ENCODE results near the gene SYT13. TPM values are rescaled to one million over a fixed set of nuclear protein-coding genes. Genes with fewer than 3 reads are reported as not detected.

Gene SYT13
- 0.23 TPM for polyA plus RNA-seq (2013, experiment 1 of 2; ENCODE audit: insufficient read length)
- polyA plus RNA-seq (2013, experiment 2 of 2; ENCODE audit: insufficient read length), result 0.31 TPM

DNA sequence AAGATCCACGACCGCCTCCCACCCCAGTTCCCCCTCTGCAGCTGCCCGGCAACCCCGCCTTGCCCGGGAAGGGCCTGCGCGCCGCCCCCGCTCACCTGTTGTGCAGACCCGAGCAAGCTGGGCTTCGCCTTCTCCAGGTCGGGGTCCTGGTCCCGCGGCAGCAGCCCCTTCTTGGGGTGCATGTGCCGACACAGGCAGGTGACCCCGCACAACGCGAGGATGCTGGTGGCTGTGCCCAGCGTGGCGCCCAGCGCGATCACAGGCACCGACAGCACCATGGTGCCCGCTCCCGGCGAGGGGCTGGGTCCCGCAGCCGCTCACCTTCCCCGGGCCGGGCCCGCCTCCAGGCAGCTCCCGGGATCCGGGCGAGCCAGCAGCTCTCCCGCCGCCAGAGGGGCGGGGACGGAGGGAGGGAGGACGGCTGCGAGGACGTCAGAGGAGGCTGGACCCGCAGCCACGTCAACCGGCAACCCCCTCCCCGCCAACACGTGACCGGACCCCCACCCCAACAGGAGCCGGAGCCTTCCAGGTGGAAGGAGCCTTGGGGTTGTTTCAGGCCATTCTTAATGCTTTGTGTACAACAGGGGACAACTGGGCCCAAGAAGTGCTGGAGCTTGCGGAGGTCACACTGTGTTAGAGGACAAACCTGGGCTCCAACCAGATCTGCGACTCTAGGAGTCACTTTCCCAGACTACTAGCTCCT is at the start of gene SYT13:
SYT13 (minus strand) TSS at position 412 of the 703 bp plus-strand sequence; CDS start at position 278, 134 bp downstream.
- no peak for DNase-seq

GRCh38 chr11:45335434-45335833 is 49.3 kb upstream of the SYT13 start:
- no peak for DNase-seq

DNA sequence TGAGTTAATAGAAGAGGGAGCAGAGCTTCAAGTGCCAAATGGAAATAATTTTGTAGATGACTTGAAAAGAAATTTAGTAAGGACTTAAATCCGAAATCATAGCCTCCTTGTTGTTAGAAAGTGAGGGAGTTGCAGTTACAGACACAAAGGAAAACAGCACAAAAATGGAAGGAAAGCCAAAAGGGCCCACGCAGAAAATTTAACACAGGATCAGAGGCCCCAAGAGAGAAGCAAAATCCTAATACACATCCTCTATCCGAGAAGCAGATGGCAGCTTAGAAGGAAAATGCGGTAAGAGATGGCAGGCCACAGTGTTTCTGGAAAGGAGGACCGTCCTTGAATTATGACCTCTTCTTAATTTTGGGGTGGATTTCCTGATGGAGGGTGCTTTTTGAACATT is 48.7 kb upstream of the SYT13 start:
- no peak for DNase-seq

- no peak for DNase-seq
Observed at GRCh38 chr11:45334410-45334809, 48.3 kb upstream of the SYT13 start.

DNA sequence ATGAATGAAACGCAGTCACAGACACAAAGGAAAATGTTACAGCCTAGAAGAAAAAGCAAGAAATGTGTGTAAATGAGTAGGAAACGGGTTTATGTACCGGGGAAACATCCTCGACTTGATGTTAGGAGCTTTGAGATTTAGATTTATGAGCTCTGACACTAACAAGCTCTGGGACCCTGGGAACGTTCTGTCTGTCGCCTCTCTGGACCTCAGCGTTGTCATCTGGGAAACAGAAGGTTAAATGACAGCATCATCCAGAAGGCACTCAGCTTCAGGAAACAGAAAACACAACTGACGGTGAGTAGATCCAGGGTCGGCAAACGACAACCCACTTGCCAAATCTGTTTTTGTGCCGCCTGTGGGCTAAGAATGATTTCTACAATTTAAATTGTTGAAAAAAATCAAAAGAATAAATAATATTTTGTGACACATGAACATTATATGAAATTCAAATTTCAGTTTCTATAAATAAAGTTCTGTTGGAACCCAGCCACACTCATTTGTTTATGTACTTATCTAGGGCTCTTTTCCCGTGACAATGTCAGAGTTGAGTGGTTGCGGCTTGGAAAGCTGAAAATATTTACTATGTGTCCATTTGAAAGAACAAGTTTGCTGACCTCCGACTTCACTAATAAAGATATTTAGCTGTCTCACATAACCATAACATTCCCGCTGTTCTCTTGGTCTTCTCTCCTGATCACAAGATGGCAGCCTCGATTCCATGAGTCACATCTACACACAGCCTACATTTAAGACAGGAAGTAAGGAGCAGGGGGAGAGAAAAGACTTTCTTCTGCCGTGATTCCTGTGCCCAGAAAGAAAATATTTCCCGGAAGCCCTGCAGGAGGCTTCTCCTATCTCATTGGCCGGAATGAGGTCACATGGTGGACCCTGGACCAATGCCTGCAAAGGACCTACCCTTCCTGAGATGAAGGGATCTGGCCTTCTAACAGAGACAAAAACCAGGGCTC is 47.1 kb upstream of the SYT13 start:
- DNase-seq, result peak; percentile 76

DNA sequence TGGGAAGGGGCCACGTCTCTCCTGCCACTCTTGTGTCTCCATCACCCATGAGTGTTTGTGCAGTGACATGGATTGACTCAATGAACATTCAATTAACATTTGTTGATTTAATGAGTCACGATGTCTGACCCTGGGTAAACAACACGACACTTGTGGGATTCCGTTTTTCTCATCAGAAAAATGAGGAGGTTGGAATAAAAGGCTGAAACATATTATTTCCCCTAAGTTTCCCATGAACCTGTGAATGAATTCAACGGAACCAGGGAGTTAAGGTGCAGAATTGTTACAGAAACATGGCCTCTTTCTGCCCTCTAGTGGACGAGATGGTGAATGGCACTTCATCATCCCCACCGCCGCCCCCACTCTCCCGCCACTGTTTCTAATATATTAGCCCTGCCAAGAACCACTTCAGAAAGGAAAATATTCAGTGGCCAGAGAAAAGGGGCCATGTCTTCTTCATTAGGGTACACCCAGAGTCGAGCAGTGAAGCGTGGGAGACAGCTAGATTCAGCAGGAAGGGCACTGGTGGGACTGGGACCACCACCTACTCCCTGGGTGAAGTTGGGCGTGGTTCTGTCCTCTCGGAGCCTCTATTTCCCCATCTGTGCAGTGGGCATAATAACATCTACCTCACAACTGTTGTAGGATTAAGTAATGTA is 46.3 kb upstream of the SYT13 start:
- DNase-seq, result peak; percentile 69

DNA sequence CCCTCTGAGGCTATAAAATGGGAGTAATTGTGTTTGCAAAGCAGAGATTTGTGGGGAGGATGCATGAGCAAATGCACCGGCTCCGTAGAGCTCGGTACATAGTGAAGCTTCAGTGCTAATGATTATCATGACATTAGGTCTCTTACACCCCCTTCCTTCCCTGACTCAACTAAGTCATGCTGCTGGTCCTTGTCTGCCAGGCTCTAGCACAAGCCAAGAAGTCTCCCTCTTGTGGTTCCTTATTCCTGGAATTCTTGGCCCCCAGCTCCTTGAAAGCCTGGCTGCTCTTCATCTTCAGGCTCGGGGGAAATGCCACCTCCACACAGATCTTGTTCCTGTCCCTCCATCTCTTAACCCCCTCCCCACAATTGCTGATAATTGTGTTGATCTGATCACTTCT is 45.7 kb upstream of the SYT13 start:
- no peak for DNase-seq

- no peak for DNase-seq
Observed at GRCh38 chr11:45328726-45329125, 42.6 kb upstream of the SYT13 start.

GRCh38 chr11:45324459-45324858 is 38.3 kb upstream of the SYT13 start:
- DNase-seq, result no peak

DNA sequence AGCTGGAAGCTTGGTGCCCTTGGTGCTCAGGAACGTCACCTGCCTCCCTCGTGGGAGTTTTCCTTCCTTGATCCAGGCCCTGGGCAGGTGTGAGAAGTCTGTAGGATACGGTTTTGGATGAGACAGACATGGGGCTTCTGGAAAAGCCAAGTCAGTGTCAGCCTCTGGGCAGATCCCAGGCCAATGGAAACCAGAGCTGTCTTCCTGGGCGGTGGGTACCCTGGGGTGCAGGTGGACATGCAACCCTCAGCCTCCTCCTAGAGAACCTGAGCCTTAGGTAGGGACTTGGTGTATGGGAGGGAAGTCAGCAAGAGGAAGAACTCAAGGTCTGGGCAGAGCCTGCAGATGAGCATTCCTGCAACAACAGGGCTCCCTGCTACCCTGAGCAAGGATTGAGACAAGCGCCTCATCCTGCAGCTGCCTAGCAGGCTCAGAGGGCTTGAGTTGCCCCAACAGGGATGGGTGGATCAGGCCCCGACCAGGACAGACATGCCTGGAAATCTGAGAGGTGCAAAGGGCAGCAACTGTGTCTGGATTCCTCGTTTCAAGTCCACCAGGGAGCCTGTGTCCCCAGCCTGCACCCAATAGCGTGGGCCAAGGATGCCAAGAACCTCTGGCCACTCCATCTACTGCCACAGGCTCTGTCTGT is 37.6 kb upstream of the SYT13 start:
- no peak for DNase-seq

DNA sequence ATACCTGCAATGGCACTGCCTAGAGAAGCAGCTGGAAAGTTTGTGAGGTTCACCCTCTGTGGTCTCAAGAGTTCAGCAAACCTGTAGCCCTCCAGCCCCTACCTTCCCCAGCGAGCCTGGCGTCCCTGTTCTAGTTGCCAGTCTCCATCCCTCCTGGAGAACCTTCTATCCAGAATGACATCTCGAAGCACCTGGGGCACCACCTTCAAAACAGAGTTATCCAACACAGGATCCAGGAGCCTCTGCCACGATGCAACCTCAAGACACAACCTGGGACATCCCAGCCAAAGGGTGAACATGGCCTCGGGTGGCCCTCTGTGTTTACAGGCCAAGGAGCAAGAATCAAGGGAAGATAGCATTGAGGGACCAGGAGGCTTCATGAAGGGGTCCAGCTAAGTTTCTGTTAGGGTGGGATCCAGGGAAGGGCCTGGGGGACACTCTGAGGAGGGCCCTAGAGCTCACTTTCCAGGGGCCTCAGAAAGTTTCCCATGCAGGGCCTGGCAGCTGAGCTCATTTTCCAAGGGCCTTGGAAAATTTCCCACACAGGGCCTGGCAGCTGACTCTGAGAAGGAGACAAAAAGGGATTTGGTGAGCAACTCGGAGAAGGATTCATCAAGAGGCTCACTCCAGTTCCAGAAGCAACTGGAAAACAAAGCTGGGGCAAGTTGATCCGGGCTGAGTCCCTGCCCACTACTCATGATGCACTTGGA is 36.9 kb upstream of the SYT13 start:
- DNase-seq, result no peak

DNA sequence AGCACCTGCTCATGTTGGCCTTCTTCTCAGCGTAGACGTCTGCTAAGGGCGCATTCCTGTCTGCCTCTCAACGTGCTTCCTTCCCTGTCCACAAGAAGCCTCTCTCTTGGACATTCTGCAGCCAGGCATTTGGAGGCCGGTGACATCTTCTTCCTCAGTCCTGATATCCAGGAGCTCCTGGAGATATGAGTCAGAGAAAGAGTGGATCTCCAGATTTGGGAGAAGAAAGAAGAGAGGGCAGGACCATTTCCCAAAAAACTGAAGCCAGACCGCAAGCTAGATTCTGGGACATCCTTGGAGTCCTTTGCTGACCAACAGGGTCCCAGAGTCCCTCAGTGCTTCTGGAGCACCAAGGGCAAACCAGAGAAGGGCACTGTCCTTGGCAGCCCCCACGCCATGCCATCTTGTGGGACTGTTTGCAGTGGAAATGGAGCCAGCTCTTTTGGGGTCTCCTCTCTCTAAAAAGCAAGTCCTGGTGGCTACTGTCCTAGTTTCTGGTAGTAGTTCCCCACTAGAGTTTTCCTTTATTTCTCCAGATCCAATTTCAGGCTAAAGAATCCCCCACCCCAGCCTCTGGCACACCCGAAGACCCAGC is 36.1 kb upstream of the SYT13 start:
- no peak for DNase-seq

DNA sequence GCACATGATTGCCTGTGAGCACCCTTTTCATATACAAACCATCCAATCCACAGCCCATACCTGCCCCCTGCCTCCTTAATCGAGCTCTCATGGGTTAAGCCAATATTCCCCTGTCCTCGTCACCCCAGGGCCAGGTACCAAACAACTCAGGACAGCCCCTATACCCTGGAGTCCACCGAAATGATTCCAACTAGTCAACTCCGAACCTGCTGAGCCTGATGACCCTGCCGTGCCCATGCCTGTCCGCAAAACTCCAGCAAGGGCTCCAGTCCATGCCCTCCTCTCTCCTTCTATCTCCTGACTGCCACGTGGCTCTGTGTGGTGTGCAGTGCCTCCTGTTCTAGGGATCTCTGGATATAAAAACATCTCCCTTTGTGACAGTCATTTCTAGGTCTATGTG is 35.5 kb upstream of the SYT13 start:
- DNase-seq, result no peak

GRCh38 chr11:45321031-45321595 is 35.0 kb upstream of the SYT13 start:
- DNase-seq, result no peak

GRCh38 chr11:45320371-45320770 is 34.2 kb upstream of the SYT13 start:
- DNase-seq, result no peak

- no peak for DNase-seq
Observed at GRCh38 chr11:45319077-45319476, 32.9 kb upstream of the SYT13 start.

DNA sequence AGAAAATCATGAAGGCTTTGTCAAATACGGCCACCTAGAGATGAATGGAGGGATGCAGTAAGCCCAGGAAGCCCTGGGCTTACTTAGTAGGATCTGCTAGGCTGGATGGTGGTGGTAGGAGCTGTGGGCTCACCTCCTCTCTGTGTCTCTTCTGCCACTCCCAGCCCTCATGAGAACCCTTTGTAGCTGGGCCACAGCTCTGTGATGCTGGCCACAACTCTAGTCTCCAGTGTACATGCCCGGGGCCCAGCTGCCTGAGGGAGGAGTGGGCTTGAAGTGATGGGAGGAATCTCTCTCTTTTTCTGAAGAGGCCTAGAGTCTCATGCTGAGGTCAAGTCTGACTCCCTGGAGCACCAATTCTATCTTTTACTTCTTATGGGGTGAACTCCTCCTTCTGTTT is 32.4 kb upstream of the SYT13 start:
- no peak for DNase-seq

DNA sequence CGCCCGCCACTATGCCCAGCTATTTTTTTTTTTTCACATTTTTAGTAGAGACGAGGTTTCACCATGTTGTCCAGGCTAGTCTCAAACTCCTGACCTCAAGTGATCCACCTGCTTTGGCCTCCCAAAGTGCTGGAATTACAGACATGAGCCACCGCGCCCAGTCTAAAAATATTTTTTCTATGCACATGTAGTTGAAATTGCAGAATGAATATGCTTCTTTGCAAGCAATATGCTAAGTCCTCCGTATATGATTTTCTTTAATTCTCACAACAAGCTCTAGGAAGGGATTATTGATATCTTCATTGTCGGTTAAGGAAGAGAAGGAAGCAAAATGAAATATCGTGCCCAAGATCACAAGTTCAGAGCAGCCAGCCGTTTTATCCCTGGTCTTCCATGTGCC is 30.1 kb upstream of the SYT13 start:
- DNase-seq, result no peak

DNA sequence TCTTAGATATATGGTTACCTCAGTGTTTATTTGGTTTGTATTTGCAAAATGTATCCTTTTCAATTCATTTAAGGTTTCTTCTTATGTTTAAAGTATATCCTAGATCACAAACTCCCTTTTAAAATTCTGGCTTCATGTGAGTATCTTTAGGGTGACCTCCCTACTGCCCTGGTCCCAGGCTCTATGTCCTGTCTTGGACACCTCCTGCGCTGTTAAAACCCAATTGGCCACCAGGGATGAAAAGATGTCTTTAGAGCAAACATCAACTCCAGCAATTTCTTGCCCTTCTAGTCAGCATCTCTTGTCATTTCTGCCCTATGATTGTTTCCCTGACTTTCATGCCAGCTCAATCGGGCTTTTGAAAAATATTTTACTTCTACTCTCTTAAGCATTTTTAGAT is 28.8 kb upstream of the SYT13 start:
- DNase-seq, result no peak

GRCh38 chr11:45313171-45313865 is 27.2 kb upstream of the SYT13 start:
- DNase-seq, result no peak
